CD4-positive, alpha-beta T cell treated with Interleukin-4 for 4 hours (primary cell): ENCODE measurements around the gene ACTR5.
A peak's percentile ranks its signal among the peaks of the same experiment; 100 is the strongest.

ENCODE experiments used
- DNase-seq: peaks from one replicate; pipeline ENCODE4 v3.0.0-alpha.2; 2020

Gene ACTR5

GRCh38 chr20:38748097-38748860 lies at the start of gene ACTR5:
Gene ACTR5 (plus strand): TSS chr20:38748460. CDS start chr20:38748479, 19 bp downstream.
- peak; percentile 93 for DNase-seq

- DNase-seq: no peak
These were observed 49.7 kb upstream of the ACTR5 start for GRCh38 chr20:38698541-38698940.

- no peak for DNase-seq
These were observed 48.1 kb upstream of the ACTR5 start for GRCh38 chr20:38700141-38700540.

GRCh38 chr20:38700926-38701325 lies 47.3 kb upstream of the ACTR5 start:
- DNase-seq: no peak

GRCh38 chr20:38703526-38703925 lies 44.7 kb upstream of the ACTR5 start:
- DNase-seq: no peak

GRCh38 chr20:38704136-38704535 lies 44.1 kb upstream of the ACTR5 start:
- DNase-seq: no peak

GRCh38 chr20:38706509-38706908 lies 41.8 kb upstream of the ACTR5 start:
- DNase-seq: no peak

- DNase-seq: no peak
These were observed 34.0 kb upstream of the ACTR5 start for GRCh38 chr20:38714308-38714707.

GRCh38 chr20:38715646-38716045 lies 32.6 kb upstream of the ACTR5 start:
- DNase-seq: no peak

- no peak for DNase-seq
These were observed 25.6 kb upstream of the ACTR5 start for GRCh38 chr20:38722683-38723016.

GRCh38 chr20:38723017-38723847 lies 25.0 kb upstream of the ACTR5 start:
- no peak for DNase-seq

- DNase-seq: no peak
These were observed 24.2 kb upstream of the ACTR5 start, which contains the start of gene SLC32A1 for GRCh38 chr20:38723848-38724625. Gene SLC32A1 (plus strand): TSS chr20:38724486. CDS start chr20:38724725, 239 bp downstream.

GRCh38 chr20:38724626-38725147 lies 23.6 kb upstream of the ACTR5 start:
- DNase-seq: no peak

- no peak for DNase-seq
These were observed 22.9 kb upstream of the ACTR5 start for GRCh38 chr20:38725148-38725901.

- DNase-seq: peak; percentile 13
These were observed 22.1 kb upstream of the ACTR5 start for GRCh38 chr20:38725931-38726803.

GRCh38 chr20:38726804-38727606 lies 21.3 kb upstream of the ACTR5 start:
- DNase-seq: peak; percentile 18

- DNase-seq: no peak
These were observed 20.6 kb upstream of the ACTR5 start for GRCh38 chr20:38727607-38728190.

- no peak for DNase-seq
These were observed 20.0 kb upstream of the ACTR5 start for GRCh38 chr20:38728191-38728781.

- DNase-seq: no peak
These were observed 19.2 kb upstream of the ACTR5 start for GRCh38 chr20:38728911-38729642.
